HG03439 (cell line): ENCODE measurements around the gene PLLP.
A peak's percentile ranks its signal among the peaks of the same experiment; 100 is the strongest.

ENCODE experiments used
- ATAC-seq: cut with Tn5 transposase; IDR thresholded peaks from one replicate; pipeline ENCODE4 v1.9.1; 2021; ENCODE audit warnings: mild to moderate bottlenecking, moderate library complexity; ENCODE audit not compliant: unreplicated experiment

PLLP gene

DNA sequence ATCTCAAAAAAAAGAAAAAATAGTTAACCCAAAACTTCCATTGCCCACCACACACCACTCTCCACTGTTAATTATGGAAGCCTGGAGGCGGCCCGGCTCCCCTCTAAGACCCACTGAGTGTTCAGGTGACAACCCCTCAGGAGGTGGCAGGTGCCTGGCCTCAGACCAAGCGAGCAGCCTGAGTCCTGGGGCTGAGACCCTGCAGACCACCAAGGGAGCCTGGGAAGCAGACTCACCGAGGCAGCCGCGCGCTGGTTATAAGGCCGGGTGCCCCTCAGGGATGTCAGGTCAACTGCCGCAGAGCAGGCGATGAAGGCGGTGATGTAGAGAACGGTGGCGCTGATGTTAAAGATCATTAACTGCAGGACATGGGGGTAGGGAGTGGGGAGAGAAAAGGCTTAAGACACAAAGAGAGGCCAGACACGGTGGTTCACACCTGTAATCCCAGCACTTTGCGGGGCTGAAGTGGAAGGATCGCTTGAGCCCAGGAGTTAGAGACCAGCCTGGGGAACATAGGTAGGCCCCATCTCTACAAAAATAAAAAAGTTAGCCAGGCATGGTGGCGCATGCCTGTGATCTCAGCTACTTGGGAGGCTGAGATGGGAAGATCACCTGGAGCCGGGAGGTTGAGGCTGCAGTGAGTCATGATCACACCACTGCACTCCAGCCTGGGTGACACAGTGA lies 26.1 kb downstream of the PLLP start:
- ATAC-seq: no peak

GRCh38 chr16:57257455-57258070 lies 26.9 kb downstream of the PLLP start:
- ATAC-seq: no peak

DNA sequence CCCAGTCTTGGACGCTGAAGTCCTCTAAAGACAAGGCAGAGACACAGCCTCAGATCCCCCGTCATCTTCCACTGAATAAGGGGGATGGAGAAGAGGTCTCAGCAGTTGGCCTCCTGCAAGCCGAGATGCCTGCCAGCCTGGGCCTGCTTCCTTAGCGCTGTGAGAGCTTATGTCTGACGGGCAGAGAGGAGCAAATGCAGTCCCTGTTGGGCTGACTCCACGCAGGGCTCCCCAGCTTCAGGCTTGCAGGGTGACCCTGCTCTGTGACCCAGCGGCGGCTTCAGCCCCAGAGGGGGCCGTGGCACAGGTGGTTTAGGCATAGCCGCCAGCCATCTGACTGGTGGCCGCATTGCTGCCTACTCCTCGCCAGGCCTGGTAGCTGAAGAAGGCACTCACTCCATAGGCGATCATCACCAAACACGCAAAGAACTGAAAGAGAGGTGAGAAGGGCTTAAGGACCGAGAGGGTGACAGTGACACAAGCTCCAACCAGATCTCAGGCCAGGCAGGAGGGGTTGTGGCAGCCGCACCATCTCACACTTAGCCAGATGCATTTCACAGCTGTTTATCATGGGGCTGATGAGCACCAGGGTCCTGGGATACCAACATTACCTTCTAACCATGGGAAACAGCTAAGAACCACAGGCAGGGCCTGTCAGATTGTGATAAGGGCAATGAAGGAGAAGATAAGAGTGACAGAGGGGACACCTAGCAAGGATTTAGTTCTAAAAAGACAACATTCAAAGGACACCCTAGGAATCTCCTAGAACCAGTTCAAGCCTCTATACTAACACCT lies 27.7 kb downstream of the PLLP start:
- ATAC-seq: no peak

GRCh38 chr16:57255686-57256415 lies 28.6 kb downstream of the PLLP start:
- no peak for ATAC-seq

DNA sequence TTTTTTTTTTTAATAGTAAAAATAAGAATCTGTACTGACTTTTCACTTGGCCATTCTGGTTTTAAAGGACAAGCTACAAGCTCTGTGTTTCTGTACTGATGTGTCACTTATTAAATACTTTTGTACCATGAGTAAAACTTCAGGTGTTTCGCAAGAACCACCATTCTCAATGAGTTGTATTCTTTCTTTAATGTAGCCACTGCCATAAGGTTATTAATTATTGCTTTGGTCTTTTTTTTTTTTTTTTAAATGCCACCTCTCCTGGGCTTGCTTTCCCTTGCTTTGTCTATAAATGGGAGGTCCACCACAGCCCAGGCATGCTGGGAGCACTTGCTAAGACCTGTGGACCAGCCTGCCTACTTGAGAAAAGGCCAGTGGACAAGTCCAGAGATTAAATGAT lies 31.0 kb downstream of the PLLP start:
- ATAC-seq: no peak

GRCh38 chr16:57252148-57252721 lies 32.2 kb downstream of the PLLP start:
- ATAC-seq: no peak

DNA sequence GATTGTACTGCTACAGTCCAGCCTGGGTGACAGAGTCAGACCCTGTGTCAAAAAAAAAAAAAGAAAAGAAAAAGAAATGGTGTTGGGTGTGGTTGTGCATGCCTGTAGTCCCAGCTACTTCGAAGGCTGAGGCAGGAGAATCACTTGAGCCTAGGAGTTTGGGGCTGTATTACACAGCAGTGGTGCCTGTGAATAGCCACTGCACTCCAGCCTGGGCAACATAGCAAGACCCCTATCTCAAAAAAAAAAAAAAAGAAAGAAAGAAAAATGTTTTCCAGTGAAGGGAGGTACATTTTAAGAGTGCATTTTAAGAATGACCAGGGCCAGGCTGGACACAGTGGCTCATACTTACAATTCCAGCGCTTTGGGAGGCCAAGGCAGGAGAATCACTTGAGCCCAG lies 33.1 kb downstream of the PLLP start:
- ATAC-seq: no peak

- ATAC-seq: no peak
These were observed 38.9 kb downstream of the PLLP start for GRCh38 chr16:57245472-57246113.

DNA sequence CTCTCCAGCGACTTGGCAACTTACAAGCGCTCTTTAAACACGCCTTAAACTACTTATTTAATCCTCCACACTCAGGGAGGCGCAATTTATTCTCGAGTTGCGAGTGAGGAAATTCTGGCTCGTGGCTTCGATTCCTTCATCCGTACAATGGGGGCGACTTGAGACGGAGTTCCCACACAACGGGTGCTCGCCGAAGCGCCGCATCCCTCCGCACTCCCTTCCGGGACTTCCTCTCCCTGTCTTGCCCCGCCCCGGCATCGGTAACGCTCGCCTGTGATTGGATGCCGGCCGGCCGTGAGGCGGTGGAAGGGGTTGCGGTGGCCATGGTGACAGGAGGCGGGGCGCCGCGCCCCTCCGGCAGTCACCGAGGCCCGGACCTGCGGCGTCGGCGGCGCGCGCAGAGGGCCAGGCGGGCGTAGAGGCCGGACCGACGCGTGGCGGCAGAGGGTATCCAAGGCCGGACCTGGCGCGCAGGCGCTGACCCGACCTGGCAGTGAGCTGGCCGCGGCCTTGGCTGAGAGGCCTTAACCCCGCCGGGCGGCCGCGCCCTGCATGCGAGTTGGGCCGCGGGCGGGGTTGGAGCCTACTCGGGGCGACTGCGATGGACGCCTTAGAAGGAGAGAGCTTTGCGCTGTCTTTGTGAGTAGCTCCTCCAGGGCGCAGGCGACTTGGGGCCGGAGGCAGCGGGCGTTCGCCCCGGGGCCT lies 39.6 kb downstream of the PLLP start, which contains the start of gene ARL2BP:
TSS of gene ARL2BP (plus strand) at position 493 of the 705 bp plus-strand sequence. CDS start at position 602, 109 bp downstream.
- ATAC-seq: peak; percentile 89

- peak; percentile 9 for ATAC-seq
These were observed 40.1 kb downstream of the PLLP start for GRCh38 chr16:57244463-57244766.

GRCh38 chr16:57242650-57243049 lies 41.8 kb downstream of the PLLP start:
- ATAC-seq: no peak

- ATAC-seq: no peak
These were observed 43.6 kb downstream of the PLLP start for GRCh38 chr16:57240851-57241250.

DNA sequence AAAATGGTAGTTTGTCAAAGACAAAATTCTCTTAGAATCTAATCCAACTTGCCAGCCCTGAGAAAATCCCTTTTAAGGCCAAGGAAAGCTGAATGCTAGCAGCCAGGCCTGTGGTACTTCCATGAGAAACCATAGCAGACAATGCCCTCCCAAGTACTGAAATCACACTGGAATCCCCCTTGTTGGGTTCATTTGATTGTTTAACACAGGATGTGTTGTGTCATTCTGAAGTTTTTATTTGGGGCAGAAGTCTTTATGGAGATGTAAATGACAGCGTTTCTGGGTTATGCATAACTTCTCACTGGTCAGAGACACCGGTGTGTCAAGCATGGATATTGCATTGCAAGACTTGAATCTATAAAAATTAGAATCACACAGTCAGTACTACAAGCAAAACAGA lies 45.4 kb downstream of the PLLP start:
- ATAC-seq: no peak

DNA sequence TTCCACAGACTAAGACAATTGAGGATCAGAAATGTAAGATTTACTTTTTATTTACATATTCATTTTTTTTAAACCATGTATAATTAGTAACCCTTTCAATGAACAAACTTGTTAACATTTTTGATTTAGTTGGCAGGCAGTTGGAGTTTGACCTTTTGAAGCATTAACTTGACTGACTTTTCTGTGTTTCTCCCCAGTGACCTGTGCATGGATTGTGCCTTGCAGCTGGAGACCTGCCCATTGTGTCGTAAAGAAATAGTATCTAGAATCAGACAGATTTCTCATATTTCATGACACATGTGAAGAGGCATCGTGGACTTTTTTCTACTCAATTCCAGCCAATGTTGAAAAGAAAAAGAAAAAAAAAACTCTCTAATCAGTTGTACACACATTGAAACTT lies 45.8 kb downstream of the PLLP start:
- no peak for ATAC-seq

GRCh38 chr16:57236022-57236350 lies 48.5 kb downstream of the PLLP start:
- no peak for ATAC-seq

- ATAC-seq: no peak
These were observed 49.1 kb downstream of the PLLP start for GRCh38 chr16:57235128-57236021.

DNA sequence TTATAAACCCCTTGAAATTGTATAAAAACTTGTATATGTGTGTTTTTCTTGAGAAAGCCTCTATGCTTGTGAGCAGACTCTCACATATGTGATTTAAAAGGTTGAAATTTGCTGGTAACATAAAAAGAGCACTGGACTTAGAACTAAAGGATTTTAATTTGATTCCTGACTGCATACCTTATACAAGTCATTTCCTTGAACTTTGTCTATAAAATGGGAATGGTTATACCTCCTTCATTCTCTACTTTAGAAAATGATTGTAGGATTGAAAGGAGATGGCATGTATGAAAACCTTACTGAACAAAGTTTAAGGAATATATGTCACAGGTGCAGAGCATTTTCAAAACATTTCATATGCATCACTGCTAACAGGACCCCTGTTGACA lies 49.8 kb downstream of the PLLP start:
- ATAC-seq: no peak

DNA sequence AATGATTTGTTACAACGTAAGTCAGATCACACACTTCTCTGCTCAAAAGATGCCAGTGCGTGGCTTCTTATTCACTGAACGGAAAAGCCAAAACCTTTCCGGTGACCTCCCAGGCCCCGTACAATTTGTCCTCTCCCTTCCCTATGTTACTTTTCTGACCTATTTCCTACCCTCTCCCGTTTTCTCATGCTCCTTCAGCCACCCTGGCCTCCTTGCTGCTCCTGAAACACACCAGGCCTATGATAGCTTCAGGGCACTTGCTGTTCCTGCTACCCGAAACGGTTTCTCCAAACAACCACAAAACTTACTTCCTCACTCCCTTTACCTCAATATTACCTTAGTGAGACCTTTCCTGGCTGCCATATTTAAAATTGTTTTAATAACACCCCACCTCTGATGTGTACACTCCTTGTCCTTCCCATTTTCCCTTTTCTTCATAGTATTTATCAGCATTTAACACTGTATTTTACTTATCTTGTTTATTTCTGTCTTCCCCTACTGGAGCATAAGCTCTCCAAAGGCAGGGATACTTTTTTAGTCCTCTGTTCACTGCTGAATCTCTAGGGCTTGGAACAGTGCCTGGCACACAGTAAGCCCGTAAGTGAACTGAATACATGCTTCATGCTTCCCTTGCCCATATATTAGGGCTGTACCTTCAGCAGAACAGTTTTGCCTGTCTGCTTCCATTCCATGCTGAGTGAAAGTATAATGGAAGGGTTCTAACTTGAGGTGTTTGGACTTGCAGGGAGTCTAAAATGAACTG lies 50.3 kb downstream of the PLLP start:
- ATAC-seq: no peak
